Fibroblast of skin of abdomen (primary cell): ENCODE data around the gene MTMR12.
"Not testable (repeated sequence)": the region's sequence is repeated elsewhere in the genome, so short reads cannot be mapped to it uniquely, and the experiment has no call there.

Experiments
- DNase-seq: peaks from one replicate; pipeline ENCODE4 v3.0.0-alpha.2; 2013

Gene MTMR12

DNA sequence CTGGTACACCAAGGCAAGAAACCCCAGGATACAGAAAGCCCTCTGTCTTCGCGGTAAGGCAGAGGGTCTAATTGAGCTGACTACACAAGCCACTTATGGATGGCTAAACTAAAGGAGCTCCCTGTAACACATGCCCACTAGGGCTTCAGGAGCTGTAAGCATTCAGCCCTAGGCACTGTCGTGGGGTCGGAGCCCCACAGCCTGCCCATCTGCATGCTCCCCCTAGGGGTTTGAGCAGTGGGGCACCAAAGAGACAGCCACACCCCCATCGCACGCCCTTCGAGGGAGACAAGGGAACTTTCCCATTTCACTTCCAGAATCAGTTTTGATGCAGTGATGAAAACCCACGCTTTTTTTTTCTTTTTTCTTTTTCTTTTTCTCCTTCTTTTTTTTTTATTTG lies 11.0 kb upstream of the MTMR12 start:
- no peak for DNase-seq

DNA sequence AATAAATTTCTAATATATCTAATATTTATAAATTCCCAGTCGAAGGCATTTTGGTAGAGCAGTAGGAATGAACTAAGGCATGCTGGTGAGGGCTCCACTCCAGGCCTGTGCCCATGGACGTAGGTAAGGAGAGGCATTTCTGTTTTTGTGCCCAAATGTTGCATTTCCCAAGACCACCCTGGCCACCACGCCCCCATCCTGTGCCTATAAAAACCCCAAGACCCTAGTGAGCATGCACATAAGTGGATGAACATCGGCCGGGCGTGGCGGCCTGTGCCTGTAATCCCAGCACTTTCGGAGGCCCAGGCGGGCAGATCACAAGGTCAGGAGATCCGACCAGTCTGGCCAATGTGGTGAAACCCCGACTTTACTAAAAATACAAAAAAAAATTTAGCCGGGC lies 10.1 kb upstream of the MTMR12 start:
- DNase-seq: no peak

DNA sequence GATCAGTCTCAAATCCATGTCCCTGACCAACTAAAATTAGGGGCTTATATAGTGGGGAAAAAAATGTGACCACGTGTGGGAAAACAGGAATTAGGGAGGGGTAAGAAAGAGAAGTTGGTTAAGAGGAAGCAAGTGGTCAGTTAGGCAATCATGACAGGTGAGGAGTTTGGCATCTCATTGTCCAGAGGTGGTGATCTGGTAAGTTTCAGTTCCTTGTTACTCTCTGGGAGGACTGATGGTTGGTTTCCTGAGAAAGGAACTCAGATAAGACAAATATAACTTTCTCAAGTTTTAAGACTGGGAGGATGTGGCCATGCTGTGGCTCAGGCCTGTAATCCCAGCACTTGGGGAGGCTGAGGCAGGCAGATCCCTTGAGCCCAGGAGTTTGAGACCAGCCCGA lies 9.0 kb upstream of the MTMR12 start:
- DNase-seq: not testable (repeated sequence)

DNA sequence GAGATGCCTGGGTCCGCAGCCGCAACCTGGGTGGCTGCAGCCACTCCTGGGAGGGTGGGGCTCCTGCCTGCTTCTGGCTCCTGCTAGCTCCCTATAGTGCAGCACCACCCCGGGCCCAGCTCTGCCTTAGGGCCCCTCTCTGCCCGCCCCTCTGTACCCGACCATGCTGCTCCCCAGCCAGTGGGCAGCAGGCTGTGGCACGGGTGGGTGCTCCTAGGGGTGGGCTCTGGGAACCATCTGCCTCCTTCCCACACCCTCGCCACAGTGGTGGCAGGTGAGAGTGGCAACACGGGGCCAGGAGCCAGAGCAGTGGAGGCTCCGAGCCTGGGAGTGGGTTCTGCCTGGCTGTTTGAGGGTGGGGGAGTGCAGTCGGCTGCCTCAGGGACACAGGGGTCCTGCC lies 7.8 kb upstream of the MTMR12 start:
- DNase-seq: no peak

DNA sequence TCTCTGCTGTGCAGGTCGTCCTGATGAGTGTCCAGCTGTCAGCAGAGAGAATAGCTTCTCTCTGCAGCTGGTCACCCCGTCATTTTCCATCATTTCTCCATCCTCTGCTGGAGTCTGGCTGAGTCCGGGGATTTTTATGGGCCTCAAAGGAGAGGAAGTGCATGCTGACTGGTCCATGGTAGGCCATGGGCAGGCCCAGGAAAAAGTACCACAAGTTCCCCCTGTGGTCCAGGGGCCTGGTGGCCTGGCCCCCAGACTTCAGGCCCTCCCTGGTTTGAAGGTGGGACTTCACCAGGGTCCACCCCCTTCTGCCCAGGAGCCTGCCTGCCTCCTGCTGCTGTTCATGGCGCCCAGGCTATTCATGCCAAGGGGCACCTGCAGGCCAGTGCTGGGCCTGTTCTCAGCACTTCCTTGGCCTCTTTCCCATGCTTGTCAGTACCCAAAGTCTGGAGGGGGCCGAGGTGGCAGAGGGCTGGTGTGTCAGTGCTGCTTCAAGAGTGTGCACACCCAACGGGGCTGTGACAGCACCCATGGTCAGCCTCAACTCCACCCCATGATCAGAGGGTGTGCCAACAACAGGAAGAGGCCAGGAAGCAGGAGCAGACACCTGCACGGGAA lies 7.3 kb upstream of the MTMR12 start:
- no peak for DNase-seq

DNA sequence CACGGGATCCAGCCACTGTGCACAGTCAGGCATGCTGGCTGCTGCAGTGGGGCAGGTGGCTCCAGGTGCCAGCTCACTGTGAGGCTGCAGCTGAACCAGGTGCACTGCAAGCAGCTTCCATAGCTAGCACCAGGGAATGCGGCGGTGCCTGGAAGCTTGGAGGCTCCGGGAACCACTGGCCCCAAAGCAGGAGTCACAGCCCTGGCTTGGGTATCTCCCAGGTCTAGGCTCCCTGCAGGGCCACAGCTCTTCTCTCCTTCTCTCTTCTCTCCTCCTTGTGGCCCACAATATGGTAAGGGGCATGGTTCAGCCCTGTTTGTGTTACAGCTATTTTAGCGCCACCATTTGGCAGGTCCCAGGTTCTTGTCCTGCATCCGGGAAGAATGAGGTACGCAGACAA lies 6.7 kb upstream of the MTMR12 start:
- DNase-seq: no peak

DNA sequence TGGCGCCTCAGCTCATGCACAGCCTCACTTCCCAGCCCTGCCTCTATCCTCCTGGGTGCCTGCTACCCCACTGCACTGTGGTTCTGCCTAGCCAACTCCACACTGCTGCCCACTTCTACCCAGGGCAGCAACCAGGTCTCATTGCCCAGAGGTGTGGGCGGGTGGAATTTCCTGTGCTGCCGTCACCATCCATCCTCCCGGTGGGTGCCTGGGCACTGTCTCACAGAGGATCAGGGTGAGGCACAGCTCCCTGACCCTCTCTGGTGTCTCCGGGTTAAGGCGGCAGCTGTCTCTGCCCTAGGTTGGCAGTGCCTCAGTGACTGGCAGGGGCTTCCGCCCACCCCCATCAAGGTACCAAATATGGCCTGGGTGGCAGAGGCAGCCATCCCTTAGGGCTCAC lies 4.3 kb upstream of the MTMR12 start:
- DNase-seq: no peak

DNA sequence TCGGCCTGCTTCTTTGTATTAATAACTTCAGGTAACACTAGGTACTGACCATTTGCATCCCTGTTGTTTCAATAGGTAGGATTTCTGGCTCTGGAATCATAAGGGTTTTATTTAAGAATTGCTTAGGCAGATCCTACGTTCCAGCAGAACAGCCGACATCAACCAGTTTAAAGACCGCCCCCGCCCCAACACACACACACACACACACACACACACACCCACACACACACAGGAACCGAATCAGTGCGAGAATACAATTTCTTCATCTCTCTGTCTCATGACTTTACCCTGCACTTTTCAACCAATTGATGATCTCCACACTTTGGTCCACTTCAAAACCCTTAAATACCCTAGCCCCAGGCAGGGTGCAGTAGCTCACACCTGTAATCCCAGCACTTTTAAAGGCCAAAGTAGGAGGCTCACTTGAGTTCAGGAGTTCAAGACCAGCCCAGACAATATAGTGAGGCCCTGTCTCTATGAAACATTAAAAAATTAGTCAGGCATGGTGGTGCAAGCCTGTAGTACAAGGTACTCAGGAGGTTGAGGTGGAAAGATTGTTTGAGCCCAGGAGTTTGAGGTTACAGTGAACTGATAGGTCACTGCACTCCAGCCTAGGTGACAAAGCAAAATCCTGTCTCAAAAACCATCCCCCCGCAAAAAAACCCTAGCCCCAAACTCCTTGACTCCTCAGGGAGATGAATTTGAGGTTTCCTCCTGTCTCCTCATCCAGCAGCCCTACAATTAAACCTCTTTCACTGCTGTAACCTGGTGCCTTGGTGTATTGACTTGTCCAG lies 2.7 kb upstream of the MTMR12 start:
- DNase-seq: no peak

DNA sequence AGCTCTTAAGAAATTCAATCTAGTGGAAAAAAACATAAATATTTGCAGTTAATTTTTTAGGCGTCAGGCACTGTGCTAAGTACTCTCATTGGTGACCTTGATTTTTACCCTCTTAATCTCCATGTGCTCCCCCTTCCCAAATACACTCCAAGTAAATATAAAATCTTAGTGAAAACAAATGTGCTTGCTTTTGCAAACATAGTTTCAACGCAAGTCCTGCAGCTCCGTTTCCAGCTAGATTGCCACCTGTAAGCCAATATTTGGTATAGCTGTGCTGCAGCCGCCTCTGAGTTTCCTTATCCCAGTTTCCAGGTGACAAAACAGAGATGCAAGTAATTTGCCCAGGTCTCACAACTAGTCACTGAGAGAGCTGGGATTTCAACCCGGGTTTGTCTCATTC lies 1.9 kb upstream of the MTMR12 start:
- DNase-seq: no peak

DNA sequence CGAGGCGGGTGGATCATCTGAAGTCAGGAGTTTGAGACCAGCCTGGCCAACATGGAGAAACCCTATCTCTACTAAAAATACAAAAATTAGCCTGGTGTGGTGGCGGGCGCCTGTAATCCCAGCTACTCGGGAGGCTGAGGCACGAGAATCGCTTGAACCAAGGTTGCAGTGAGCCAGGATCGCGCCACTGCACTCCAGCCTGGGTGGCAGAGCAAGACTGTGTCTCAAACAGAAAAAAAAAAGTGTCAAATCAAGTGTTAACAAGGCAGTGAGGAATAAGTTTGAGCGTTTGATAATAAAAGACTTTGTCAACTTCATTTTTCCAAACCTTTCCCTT lies 1.4 kb upstream of the MTMR12 start:
- not testable (repeated sequence) for DNase-seq

DNA sequence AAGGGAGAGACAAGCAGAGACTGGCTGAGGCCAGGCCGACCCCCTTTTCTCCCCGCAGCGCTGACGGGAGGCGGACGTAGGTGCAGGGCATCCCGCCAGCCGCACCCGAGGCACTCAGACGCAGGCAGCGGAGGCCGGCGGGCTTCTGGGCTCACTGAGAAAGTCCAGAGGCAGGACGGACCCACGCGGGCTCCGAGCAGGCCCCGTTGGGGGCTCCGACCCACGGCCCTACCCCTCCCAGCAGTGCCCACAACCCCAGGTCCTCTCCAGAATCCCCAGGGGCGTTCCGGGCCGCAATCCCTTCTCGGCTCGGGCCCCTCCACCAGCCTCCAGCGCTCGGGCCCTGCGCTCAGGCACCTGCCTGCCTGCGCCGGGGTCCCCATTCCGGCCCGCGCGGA lies 543 bp downstream of the MTMR12 start:
- DNase-seq: peak; percentile 64

DNA sequence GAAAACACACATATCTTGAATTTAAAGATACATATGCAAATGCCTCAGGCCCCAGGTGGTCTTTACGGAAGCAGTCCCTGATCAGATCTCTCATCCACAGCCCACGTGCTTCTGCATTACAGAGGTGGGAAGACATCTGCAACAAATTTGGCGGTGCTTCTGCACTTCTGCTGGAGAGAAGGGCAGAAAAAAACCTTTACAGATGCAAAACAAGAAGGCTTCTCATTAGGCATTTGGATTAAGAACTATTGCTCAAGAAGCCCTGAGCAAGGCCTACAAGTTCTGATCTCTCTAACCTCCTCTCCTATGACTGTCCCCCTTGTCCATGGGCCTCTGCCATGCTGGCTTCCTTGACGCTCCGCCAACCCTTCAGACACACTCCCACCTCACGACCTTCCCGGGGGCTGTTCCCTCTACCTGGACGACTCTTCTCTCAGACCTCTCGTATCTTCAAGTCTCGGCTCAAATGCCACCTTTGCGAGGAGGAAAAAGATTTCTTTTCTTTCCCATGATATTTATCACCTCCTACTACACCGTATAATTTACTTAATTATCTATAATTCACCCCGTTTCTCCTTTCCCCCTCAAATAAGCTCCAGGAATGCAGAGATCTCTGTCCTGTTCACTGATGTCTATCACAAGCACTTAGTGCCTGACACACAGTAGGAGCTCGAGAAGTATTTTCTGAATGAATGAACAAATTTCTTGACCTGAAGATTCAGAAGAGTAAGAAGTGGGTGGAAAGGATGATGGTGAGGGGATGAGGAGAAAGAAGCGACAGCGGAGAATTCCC lies 1.1 kb downstream of the MTMR12 start:
- no peak for DNase-seq

DNA sequence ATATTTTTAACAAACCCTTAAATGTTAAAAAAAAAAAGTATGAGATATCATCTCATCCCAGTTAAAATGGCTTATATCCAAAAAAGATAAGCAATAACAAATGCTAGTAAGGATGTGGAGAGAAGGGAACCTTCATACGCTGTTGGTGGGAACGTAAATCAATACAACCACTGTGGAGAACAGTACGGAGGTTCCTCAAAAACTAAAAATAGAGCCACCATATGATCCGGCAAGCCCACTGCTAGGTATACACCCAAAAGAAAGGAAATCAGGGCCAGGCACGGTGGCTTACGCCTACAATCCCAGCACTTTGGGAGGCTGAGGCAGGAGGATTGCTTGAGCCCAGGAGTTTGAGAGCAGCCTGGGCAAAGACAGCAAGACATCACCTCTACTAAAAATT lies 3.0 kb downstream of the MTMR12 start:
- no peak for DNase-seq

DNA sequence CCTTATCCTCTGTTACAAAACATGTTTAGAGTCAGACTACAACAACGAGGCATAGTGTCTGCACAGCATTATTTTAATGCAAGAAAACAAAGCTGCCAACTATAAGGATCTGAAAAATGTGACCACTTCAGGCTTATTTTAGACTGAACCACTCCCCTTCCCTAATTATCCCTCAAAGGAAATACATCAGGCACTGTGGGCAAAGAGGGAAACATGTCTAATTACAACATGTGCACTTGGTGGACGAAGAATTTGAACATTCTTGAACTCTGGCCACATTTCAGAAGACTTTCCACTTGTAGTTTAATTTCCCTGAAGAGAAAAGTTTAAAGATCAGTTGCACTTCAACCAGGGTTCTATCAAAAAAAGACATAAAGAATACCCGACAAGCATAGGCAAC lies 3.8 kb downstream of the MTMR12 start:
- no peak for DNase-seq

DNA sequence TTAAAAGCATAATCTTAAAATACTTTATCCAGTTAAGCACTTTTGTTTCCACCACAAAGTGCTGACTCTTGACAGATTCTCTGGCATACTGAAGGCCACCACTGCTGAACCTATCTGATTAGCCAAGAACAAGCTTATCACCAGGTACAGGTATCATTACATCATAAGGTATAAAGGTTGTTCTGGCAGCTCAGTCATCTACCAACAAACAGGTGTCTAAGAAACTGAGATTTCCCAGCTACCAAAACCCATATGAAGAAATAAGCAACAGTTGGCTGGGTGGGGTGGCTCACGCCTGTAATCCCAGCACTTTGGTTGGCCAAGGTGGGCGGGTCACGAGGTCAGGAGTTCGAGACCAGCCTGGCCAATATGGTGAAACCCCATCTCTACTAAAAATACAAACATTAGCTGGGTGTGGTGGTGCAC lies 5.0 kb downstream of the MTMR12 start:
- no peak for DNase-seq

DNA sequence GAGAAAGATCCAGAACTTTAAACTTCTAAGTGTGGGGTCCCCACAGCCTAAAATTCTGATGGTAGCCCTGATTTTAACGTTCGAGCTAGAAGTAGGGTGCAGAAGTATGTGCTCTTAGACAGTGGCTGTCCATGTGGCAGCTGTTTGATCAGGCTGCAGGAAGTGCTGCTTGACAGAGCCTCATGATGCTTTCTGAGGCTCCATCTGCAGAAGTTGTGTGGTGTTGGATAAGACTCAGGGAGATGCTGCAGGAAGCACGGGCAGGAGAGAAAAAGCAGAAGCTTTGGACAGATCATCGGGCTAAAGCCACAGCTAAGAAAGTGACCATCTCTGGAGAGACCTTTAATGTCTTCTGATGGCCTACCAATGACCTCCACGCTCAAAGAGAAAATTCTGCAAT lies 8.1 kb downstream of the MTMR12 start:
- DNase-seq: no peak

DNA sequence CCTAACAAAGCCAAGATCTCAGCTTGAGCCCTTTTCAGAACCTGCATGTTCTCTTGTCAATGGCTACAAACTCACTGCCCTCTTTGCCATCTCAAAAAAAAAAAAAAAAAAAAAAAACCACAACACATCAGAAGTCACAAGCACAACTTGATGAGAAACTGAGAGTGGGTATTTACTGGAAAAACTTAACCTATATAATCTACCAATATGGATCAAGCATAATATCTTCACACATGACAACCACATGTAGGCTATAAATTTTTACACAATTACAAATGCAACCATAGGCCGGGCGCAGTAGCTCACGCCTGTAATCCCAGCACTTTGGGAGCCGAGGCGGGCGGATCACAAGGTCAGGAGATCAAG lies 9.0 kb downstream of the MTMR12 start:
- no peak for DNase-seq

DNA sequence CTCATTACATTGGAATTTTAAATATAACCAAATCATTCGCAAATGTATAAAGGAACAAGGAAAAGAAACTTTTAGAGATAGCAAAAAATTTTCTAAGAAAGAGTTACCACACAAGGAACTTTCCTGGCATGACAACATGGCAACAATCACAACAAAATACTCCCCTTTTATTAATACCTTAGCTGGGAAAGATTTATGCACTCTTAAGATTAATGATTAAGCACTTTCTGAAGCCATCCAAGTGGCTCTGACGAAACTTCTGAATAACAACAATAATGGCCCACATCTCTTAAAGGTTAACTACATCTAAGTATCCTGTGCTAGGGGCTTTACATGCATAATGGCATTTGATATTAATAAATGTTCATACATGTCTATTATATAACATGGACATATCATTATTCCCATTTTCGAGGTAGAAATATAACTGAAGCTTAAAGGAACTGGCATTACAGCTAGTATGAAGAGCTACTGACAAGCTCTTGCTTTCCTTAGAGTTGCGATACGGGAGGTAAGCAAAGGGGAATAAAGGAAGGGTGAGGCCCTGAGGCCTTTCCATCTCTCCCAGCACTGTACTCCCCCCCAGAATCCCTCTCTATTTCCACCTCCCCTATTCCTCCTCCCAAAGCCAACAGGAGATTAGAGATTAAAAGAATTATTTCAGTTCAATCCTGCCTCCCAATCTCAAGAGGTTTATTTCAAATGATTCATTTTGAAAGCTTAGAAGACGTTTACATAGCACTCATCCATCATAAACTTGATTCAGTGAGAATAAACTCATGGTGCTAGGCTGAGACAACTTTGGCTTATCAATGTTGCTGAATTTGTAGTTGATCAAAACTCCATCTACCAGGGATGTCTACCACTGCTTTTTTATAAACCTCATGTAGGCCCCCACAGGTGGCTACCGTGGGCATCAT lies 9.6 kb downstream of the MTMR12 start:
- no peak for DNase-seq

DNA sequence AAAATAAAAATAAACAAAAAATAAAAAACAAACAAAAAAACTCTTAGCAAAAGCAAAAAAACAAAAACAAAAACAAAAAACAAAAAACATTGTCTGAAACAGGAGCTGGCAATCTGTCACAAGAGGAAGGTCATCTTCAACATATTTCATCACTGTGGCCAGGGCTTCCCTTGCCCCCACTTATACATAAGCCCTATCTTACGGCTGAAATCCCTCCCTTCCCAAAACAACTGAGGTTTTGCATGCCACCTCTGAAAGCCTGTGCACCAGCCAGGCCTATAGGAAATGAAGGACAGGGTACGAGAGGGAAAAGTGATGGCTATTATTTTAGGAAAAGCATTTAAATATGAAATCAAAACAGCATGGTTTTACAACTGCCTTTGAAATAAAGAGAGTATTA lies 10.8 kb downstream of the MTMR12 start:
- no peak for DNase-seq

DNA sequence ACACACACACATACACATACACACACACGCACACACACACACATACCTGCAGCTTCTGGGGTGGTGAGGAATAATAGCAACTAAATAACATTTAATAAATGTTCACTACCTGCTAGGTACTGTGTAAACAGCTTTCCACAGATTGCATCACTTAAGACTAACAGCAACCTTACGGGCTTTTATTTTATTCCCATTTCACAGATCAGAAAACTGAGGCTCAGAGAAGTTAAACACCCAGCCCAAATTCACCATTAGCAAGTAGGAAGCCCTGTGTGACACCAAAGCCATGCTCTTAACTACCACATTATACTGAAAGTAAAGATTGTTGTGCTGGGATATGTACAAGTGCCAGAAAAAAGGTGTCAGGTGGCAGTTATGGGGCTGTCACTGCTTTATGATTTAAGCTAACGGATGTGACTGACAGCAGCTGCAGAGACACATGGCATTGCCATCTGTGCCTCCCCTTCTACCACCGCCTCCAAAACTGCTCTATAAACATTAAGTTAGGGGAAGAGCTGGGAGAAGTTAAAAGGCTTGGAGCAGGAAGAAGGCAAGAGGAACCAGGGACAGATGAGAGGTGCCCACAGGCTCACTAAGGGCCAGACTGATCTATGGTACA lies 13.6 kb downstream of the MTMR12 start:
- no peak for DNase-seq

DNA sequence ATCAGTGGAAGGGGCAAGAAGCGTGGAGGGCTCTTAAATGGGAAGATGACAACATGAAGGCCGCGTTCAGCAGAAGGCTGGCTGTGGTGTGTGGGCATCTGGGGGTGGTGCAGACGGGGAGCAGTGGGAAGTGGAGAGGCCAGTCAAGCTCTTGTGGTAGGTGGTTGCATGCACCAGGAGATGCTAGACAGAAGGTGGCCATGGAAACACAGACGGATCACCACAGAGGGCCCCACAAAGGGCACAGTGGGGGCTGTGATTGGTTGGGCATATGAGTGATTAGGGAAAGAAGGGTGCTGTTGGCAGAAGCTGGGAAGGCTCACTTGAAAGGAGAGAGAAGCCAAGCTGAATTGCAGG lies 14.7 kb downstream of the MTMR12 start:
- DNase-seq: no peak
